Bronchus fibroblast of lung (primary cell): ENCODE data around the gene AKAIN1. TPM values are rescaled to one million over a fixed set of nuclear protein-coding genes. Genes with fewer than 3 reads are reported as not detected.

Source experiments
- total RNA-seq: library from RNA; depleted of rRNA; stranded (reverse); fragments of >200 nt; gene quantifications from 2 replicates; pipeline ENCODE4 v1.2.3, GENCODE V29; 2015

The AKAIN1 gene
- total RNA-seq: not detected in 2 replicates

GRCh38 chr18:5197032-5197434 lies at the start of gene AKAIN1:
AKAIN1 (minus strand) TSS chr18:5197257; CDS start chr18:5197053, 204 bp downstream.

Other genes starting within 250 kb of the AKAIN1 start
- 6.9 and 7.7 TPM in 2 replicates for gene ZBTB14, start 98.5 kb upstream of the AKAIN1 start, total RNA-seq